Lung (tissue), 12 donors: Measurements from ENCODE around the gene RNF166. TPM values are rescaled to one million over a fixed set of nuclear protein-coding genes. Genes with fewer than 3 reads are reported as not detected.
A peak's percentile ranks its signal among the peaks of the same experiment; 100 is the strongest.

Source experiments
- ATAC-seq: fragments of 200-7000 bp; cut with Tn5 transposase; one replicate; pipeline ENCODE4 v1.9.1; 2020; ENCODE audit warnings: moderate number of reproducible peaks; ENCODE audit not compliant: insufficient read depth, low FRiP score
- DNase-seq, 3 donors: peaks; one replicate each; pipeline ENCODE4 v3.0.0-alpha.2; 2013 to 2017
- H3K27ac ChIP-seq, 2 donors: one replicate each; pipeline ENCODE4 v1.5.1; 2013; ENCODE audit warnings: mild to moderate bottlenecking in 2 of 2, moderate library complexity in 2 of 2, control low read depth in 1 of 2, inconsistent platforms in 1 of 2, low read depth in 1 of 2, low read length in 1 of 2
- H3K27me3 ChIP-seq, 3 donors: one replicate each; pipeline ENCODE4 v1.5.1; 2013; ENCODE audit warnings: low read length in 2 of 3; ENCODE audit not compliant: control insufficient read depth in 3 of 3, insufficient read depth in 3 of 3
- H3K36me3 ChIP-seq, 4 donors: one replicate each; pipeline ENCODE4 v1.5.1; 2013; ENCODE audit warnings: low read length in 4 of 4, mild to moderate bottlenecking in 1 of 4, moderate library complexity in 1 of 4; ENCODE audit not compliant: control insufficient read depth in 4 of 4, insufficient read depth in 4 of 4
- H3K4me1 ChIP-seq, 5 donors: one replicate each; pipeline ENCODE4 v1.5.1; 2013; ENCODE audit warnings: low read length in 5 of 5, mild to moderate bottlenecking in 2 of 5, moderate library complexity in 1 of 5; ENCODE audit not compliant: control insufficient read depth in 5 of 5, insufficient read depth in 5 of 5
- H3K4me3 ChIP-seq: one replicate; pipeline ENCODE4 v1.5.1; 2013; ENCODE audit warnings: mild to moderate bottlenecking, control low read depth, moderate library complexity
- H3K9ac ChIP-seq, 2 donors: one replicate each; pipeline ENCODE4 v1.5.1; 2013; ENCODE audit warnings: low read length in 2 of 2, control low read depth in 1 of 2; ENCODE audit not compliant: insufficient read depth in 1 of 2
- H3K9me3 ChIP-seq, 4 donors: one replicate each; pipeline ENCODE4 v1.5.1; 2013; ENCODE audit warnings: low read length in 3 of 4, mild to moderate bottlenecking in 1 of 4, moderate library complexity in 1 of 4; ENCODE audit not compliant: control insufficient read depth in 4 of 4, insufficient read depth in 3 of 4
- CTCF ChIP-seq: IDR thresholded peaks from 2 replicates; pipeline ENCODE4 v1.5.1; 2012; ENCODE audit warnings: mild to moderate bottlenecking; ENCODE audit errors: control extremely low read depth, extremely low read depth
- WGBS, 2 donors: extraction: QIAGEN DNeasy Blood & Tissue Kit; methylation state at CpG; one replicate each; pipeline ENCODE4 v1.1.7; 2013; 5-methylcytosine and 5-hydroxymethylcytosine counted together
- polyA plus RNA-seq, 2 donors: library from polyadenylated mRNA; stranded (reverse); fragments of 200-250 nt; gene quantifications; one replicate each; pipeline ENCODE4 v1.2.1, GENCODE V29; 2013
- total RNA-seq, 2 donors: library from RNA; depleted of rRNA in 1 of 2; stranded (reverse); fragments of >200 nt in 1 of 2; gene quantifications; one replicate each; pipeline ENCODE4 v1.2.1, GENCODE V29; 2014 to 2021
- donor health status: control.
- donor health status: control.
- donor health status: Bipolar disorder and iron deficiency.
- donor health status: healthy.
- donor health status: DM: yes; HTN: yes; CAD: no.

Gene RNF166
- total and polyA plus RNA-seq, 4 donors, result 15.2 to 51.6 (median 44.1) TPM

DNA sequence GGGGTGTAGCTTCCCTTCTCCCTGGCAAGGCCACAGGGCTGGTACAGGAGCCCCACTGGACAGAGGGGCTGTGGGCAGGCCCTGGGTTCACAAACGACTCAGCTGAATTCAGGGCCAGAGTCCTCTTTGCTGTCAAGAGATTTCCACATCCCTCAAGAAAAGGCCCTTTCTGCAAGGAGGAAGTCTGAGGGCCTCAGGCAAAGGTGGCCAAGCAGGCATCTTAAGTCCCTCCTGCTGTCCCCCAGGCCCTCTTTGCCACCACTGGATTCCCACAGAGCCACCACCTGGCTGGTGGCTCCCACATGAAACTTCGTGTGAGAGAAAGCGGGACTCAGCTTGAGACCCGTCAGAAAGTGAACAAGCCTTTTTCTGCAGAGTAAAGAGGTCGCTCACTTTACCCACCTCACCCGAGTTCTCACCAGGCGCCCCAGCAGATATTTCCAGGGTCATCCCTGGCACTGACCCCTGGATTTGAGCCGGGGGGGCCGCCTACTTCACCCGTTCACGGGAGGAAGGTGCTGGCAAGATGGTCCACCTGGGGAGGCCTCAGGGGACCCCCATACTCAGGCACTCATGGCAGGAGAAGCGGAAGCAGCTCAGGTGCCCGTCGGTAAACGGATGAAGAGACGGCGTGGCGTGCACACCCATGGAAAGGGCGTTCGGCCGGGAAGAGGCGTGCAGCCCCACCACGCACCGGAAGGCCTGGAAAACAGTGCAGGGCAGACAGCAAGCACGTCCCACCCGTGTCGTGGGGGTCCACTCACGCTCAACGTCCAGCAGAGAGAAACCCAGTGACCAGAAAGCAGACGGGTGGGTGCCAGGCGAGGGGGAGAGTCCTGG, 3.6 kb downstream of the RNF166 start:
- Histone ChIP-seq H3K4me1 (peaks cover 0 to 38% (median 5%) of the 10 kb centered on the region in 5 donors), H3K27me3 (no peaks in the 10 kb centered on the region), H3K27ac (peak overlapping the region in 1 of 2 donors; percentile 92), H3K4me3 (no peak overlapping the region), H3K9me3 (no peaks in the 10 kb centered on the region), H3K9ac (no peak overlapping the region), H3K36me3 (peaks cover 0 to 26% (median 4%) of the 10 kb centered on the region in 4 donors)
- ATAC-seq (no peak), DNase-seq (no peak)
- WGBS, 2 donors, result 48 to 69% methylated on average over 30 to 31 of the region's 31 CpGs
- no peak for TF ChIP-seq CTCF

GRCh38 chr16:88701581-88702370, 4.4 kb downstream of the RNF166 start:
- no peak for TF ChIP-seq CTCF
- DNase-seq (no peak), ATAC-seq (no peak)
- Histone ChIP-seq H3K9ac (no peak overlapping the region), H3K27me3 (no peaks in the 10 kb centered on the region), H3K4me3 (no peak overlapping the region), H3K9me3 (no peaks in the 10 kb centered on the region), H3K36me3 (peaks cover 0 to 33% (median 4%) of the 10 kb centered on the region in 4 donors), H3K27ac (peak overlapping the region; percentile 5 to 86), H3K4me1 (peaks cover 0 to 33% (median 5%) of the 10 kb centered on the region in 5 donors)
- 48 to 60% methylated on average over 30 of the region's 30 CpGs for WGBS, 2 donors

DNA sequence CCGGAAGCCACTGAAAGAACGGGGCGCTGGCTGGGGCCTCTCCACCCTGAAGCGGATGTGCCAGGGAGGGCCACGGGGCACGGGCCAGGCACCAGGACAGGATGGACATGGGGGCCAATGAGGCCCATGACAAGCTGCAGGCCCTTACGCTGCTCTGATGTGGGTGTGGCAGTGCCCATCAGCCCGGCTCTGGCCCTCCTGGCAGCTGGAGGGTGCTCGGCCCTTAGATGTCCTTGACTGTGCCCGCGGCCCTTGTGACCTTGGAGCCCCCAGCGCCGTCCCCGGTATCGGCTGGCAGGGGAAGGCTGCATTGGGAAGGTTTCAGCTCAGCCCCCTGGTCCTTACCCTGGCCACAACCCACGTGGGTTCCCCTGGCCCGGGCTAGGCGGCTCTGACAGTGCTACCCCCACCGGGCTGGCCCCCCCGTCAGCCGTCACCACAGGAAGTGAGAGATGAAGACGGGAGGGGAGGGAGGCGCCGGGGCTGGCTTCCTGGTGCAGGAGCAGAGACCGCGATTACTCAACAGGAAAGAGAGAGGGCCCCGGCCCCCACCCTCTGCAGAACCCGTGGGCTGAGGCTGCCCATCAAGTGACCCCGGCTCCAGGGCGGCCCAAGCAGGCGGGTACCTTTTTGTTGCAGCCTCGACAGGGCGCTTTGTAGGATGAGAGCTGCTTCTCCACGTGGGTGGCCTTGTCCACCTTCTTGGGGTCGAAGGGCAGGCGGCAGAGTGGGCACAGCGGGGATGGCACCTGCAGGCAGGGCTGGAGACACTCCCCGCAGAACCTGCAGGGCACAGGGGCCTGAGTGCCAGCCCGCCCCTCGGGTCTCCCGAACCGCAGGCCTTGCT, 5.3 kb downstream of the RNF166 start:
- peaks cover 0 to 33% (median 5%) of the 10 kb centered on the region in 5 donors for H3K4me1 ChIP-seq
- ATAC-seq, result peak; percentile 74

More for the DNA sequence above, 5.3 kb downstream of the RNF166 start:
- no peaks in the 10 kb centered on the region for H3K27me3 ChIP-seq
- whole genome bisulfite sequencing, 2 donors, result 27 to 29% methylated on average over 38 to 42 of the region's 42 CpGs
- peak; percentile 61 to 85 (median 73) for DNase-seq
- H3K9ac ChIP-seq, result no peak overlapping the region
- H3K36me3 ChIP-seq, result peaks cover 0 to 40% (median 4%) of the 10 kb centered on the region in 4 donors
- no peak overlapping the region for H3K4me3 ChIP-seq
- H3K27ac ChIP-seq, result peak overlapping the region; percentile 6 to 86
- TF ChIP-seq CTCF, result no peak
- no peaks in the 10 kb centered on the region for H3K9me3 ChIP-seq
